ENCODE results near the gene PSMA7.

The PSMA7 gene

GRCh38 chr20:62135573-62136266 lies 7.5 kb downstream of the PSMA7 start:
- DNase-seq, result no peak

- DNase-seq, result no peak
Measured at GRCh38 chr20:62134735-62135231, 8.4 kb downstream of the PSMA7 start.

GRCh38 chr20:62133864-62134263 lies 9.3 kb downstream of the PSMA7 start:
- no peak for DNase-seq

- no peak for DNase-seq
Measured at GRCh38 chr20:62133051-62133845, 9.9 kb downstream of the PSMA7 start.

- DNase-seq, result no peak
Measured at GRCh38 chr20:62132421-62132820, 10.8 kb downstream of the PSMA7 start.

GRCh38 chr20:62131560-62132320 lies 11.5 kb downstream of the PSMA7 start:
- no peak for DNase-seq

- DNase-seq, result no peak
Measured at GRCh38 chr20:62129731-62130531, 13.3 kb downstream of the PSMA7 start.

GRCh38 chr20:62128502-62128901 lies 14.7 kb downstream of the PSMA7 start:
- DNase-seq, result no peak

GRCh38 chr20:62127799-62128198 lies 15.4 kb downstream of the PSMA7 start:
- no peak for DNase-seq

GRCh38 chr20:62126141-62126540 lies 17.1 kb downstream of the PSMA7 start:
- DNase-seq, result no peak

GRCh38 chr20:62123450-62124118 lies 19.6 kb downstream of the PSMA7 start:
- peak in 1 of 2 experiments; percentile 38 for DNase-seq

- peak; percentile 48 to 61 for DNase-seq
Measured at GRCh38 chr20:62122654-62123449, 20.3 kb downstream of the PSMA7 start.

- DNase-seq, result peak; percentile 94 to 99
Measured at GRCh38 chr20:62121776-62122653, 21.2 kb downstream of the PSMA7 start, which contains the start of gene LSM14B. Gene LSM14B (plus strand): TSS chr20:62122475. CDS start chr20:62122667, 192 bp downstream.

GRCh38 chr20:62120990-62121775 lies 22.0 kb downstream of the PSMA7 start:
- no peak for DNase-seq

- DNase-seq, result no peak
Measured at GRCh38 chr20:62120365-62120762, 22.8 kb downstream of the PSMA7 start.

GRCh38 chr20:62119591-62120364 lies 23.4 kb downstream of the PSMA7 start:
- DNase-seq, result no peak

GRCh38 chr20:62119115-62119514 lies 24.1 kb downstream of the PSMA7 start:
- no peak for DNase-seq

Measured in NCI-H187 (cell line).